SK-N-SH (cell line): Measurements from ENCODE around the gene BAG3. TPM values are rescaled to one million over a fixed set of nuclear protein-coding genes. Genes with fewer than 3 reads are reported as not detected.

ENCODE experiments used
- CTCF ChIA-PET: fragments of 300-600, 350-600 bp; formaldehyde crosslinking; extraction: SDS; loops from one replicate; lab custom pipeline; 2021; lab: Yijun Ruan, JAX
- POLR2A ChIA-PET: fragments of 350-600 bp; sonication (Branson Sonifier 250); formaldehyde crosslinking; extraction: SDS; loops from one replicate; lab custom pipeline; 2020; ENCODE audit warnings: antibody characterized with exemption, inconsistent platforms; lab: Yijun Ruan, JAX
- DNase-seq: peaks from one replicate; pipeline ENCODE4 v3.0.0; 2012
- H2AFZ ChIP-seq: fragments of 200-600 bp; sonication (generic); 2 replicates; pipeline ENCODE4 v1.8.1; 2016; ENCODE audit warnings: antibody characterized with exemption, mild to moderate bottlenecking, low read depth
- H3F3A ChIP-seq: fragments of 200-600 bp; sonication (generic); replicated peaks from 2 replicates; pipeline ENCODE3; 2016; ENCODE audit warnings: antibody characterized with exemption, mild to moderate bottlenecking; ENCODE audit not compliant: insufficient read depth
- H3K27ac ChIP-seq, 2 experiments: fragments of 200-500 bp in 1 of 2; fragments of 200-600 bp in 1 of 2; sonication (Bioruptor generic) in 1 of 2; sonication (generic), shearing (Covaris generic) in 1 of 2; 2 replicates each; pipeline versions ENCODE4 v1.5.1 to v1.6.1; 2014 to 2016; ENCODE audit warnings: low read depth in 2 of 2, inconsistent platforms in 1 of 2, low read length in 1 of 2, mild to moderate bottlenecking in 1 of 2, mixed read lengths in 1 of 2
- H3K27me3 ChIP-seq: fragments of 200-600 bp; sonication (generic), shearing (Covaris generic); 2 replicates; pipeline ENCODE4 v1.6.1; 2016; ENCODE audit warnings: mixed run types; ENCODE audit not compliant: insufficient read depth
- H3K36me3 ChIP-seq, 2 experiments: fragments of 200-500 bp in 1 of 2; fragments of 200-600 bp in 1 of 2; sonication (Bioruptor generic) in 1 of 2; sonication (generic) in 1 of 2; replicated peaks in 1 of 2; 2 replicates each; pipeline versions ENCODE3 to v1.5.1; 2014 to 2016; ENCODE audit warnings: low read length in 1 of 2, mild to moderate bottlenecking in 1 of 2; ENCODE audit not compliant: insufficient read depth in 2 of 2, control insufficient read depth in 1 of 2
- H3K4me1 ChIP-seq, 2 experiments: fragments of 200-500 bp in 1 of 2; fragments of 200-600 bp in 1 of 2; sonication (Bioruptor generic) in 1 of 2; sonication (generic), shearing (Covaris generic) in 1 of 2; 2 replicates each; pipeline versions ENCODE4 v1.5.1 to v1.6.1; 2014 to 2016; ENCODE audit warnings: low read depth in 1 of 2, low read length in 1 of 2, mixed run types in 1 of 2; ENCODE audit not compliant: insufficient read depth in 2 of 2, control insufficient read depth in 1 of 2
- H3K4me2 ChIP-seq: fragments of 200-600 bp; sonication (generic), shearing (Covaris generic); 2 replicates; pipeline ENCODE4 v1.6.1; 2017; ENCODE audit warnings: mixed run types
- H3K4me3 ChIP-seq, 2 experiments: fragments of 200-500 bp in 1 of 2; fragments of 200-600 bp in 1 of 2; sonication (Bioruptor generic) in 1 of 2; sonication (generic), shearing (Covaris generic) in 1 of 2; 2 replicates each; pipeline versions ENCODE4 v1.5.1 to v1.8.1; 2014 to 2016; ENCODE audit warnings: low read depth in 2 of 2, inconsistent platforms in 1 of 2, low read length in 1 of 2, mild to moderate bottlenecking in 1 of 2, mixed read lengths in 1 of 2, moderate library complexity in 1 of 2
- H3K79me2 ChIP-seq: fragments of 200-600 bp; sonication (generic); 2 replicates; pipeline ENCODE4 v1.8.1; 2017; ENCODE audit warnings: mild to moderate bottlenecking; ENCODE audit not compliant: insufficient read depth
- H3K9ac ChIP-seq: fragments of 200-600 bp; sonication (generic); 2 replicates; pipeline ENCODE4 v1.6.1; 2017; ENCODE audit warnings: mixed run types
- H3K9me2 ChIP-seq: fragments of 200-600 bp; sonication (generic); 2 replicates; pipeline ENCODE4 v1.6.1; 2017; ENCODE audit warnings: mixed run types
- H3K9me3 ChIP-seq: fragments of 200-600 bp; sonication (generic); 2 replicates; pipeline ENCODE4 v1.6.1; 2017; ENCODE audit warnings: mixed run types, mild to moderate bottlenecking, moderate library complexity
- H4K20me1 ChIP-seq: fragments of 200-600 bp; sonication (generic); 2 replicates; pipeline ENCODE4 v1.6.1; 2017; ENCODE audit warnings: mild to moderate bottlenecking, mixed run types; ENCODE audit not compliant: insufficient read depth
- CHD2 ChIP-seq: fragments of 150-350 bp; IDR thresholded peaks from 2 replicates; pipeline ENCODE4 v1.6.1; 2018; ENCODE audit warnings: low read length; ENCODE audit not compliant: partially characterized antibody
- ELF1 ChIP-seq: IDR thresholded peaks from 2 replicates; pipeline ENCODE4 v1.4.0; 2012
- EZH2phosphoT487 ChIP-seq: fragments of 200-600 bp; sonication (generic); IDR thresholded peaks from 2 replicates; pipeline ENCODE4 v1.6.1; 2017; ENCODE audit warnings: low read depth, mixed run types, mild to moderate bottlenecking, antibody characterized with exemption, moderate library complexity, borderline replicate concordance
- GATA2 ChIP-seq: sonication (generic); formaldehyde crosslinking; IDR thresholded peaks from 2 replicates; pipeline ENCODE4 v1.5.0; 2020; ENCODE audit warnings: mild to moderate bottlenecking, missing genetic modification reagents
- IRF3 ChIP-seq: fragments of 150-350 bp; IDR thresholded peaks from 2 replicates; pipeline ENCODE4 v1.6.1; 2016; ENCODE audit warnings: mild to moderate bottlenecking, low read depth, low read length
- MAX ChIP-seq: IDR thresholded peaks from 2 replicates; pipeline ENCODE4 v1.4.0; 2012; ENCODE audit warnings: low read depth
- NFIC ChIP-seq: IDR thresholded peaks from 2 replicates; pipeline ENCODE4 v1.4.0; 2012; ENCODE audit warnings: borderline replicate concordance
- NRF1 ChIP-seq: IDR thresholded peaks from 2 replicates; pipeline ENCODE4 v1.6.1; 2012; ENCODE audit warnings: low read depth, mild to moderate bottlenecking, low read length
- RCOR1 ChIP-seq: fragments of 150-350 bp; IDR thresholded peaks from 2 replicates; pipeline ENCODE4 v1.6.1; 2017; ENCODE audit warnings: antibody characterized with exemption, low read length
- REST ChIP-seq: IDR thresholded peaks from 2 replicates; pipeline ENCODE4 v1.6.1; 2012; ENCODE audit warnings: mild to moderate bottlenecking, low read depth, low read length, moderate library complexity
- RFX5 ChIP-seq: IDR thresholded peaks from 2 replicates; pipeline ENCODE4 v1.6.1; 2012; ENCODE audit warnings: mild to moderate bottlenecking, improper control_type of control experiment, low read length
- USF2 ChIP-seq: fragments of 150-350 bp; IDR thresholded peaks from 2 replicates; pipeline ENCODE4 v1.6.1; 2017; ENCODE audit warnings: antibody characterized with exemption, low read length, low read depth, borderline replicate concordance
- YY1 ChIP-seq: IDR thresholded peaks from 2 replicates; pipeline ENCODE4 v1.4.0; 2012; ENCODE audit warnings: low read depth, mild to moderate bottlenecking
- WGBS: methylation state at CpG from one replicate; pipeline ENCODE4 v1.1.6; 2017; ENCODE audit warnings: low lambda C conversion rate; 5-methylcytosine and 5-hydroxymethylcytosine counted together
- polyA plus RNA-seq, 3 experiments: library from polyadenylated mRNA; depleted of rRNA; stranded (reverse); fragments of >200 nt; gene quantifications; 2 replicates each; pipeline ENCODE4 v1.2.3, GENCODE V29; 2012

Gene BAG3
- polyA plus RNA-seq, 1 of the 3 experiments (the other 2 are of a cell fraction) = 9.2 TPM

- no peak for TF ChIP-seq MAX
These were observed 52.8 kb downstream of the BAG3 start (continued) for GRCh38 chr10:119703903-119704508.

- POLR2A ChIA-PET = no interaction called here
- Histone ChIP-seq H3K27ac (no peak overlapping the region), H2AFZ (no peak overlapping the region), H3K9me2 (no peaks in the 10 kb centered on the region), H3K4me1 (no peaks in the 10 kb centered on the region), H3F3A (no peaks in the 10 kb centered on the region), H3K4me2 (no peak overlapping the region), H4K20me1 (no peaks in the 10 kb centered on the region), H3K9ac (no peak overlapping the region), H3K36me3 (no peaks in the 10 kb centered on the region), H3K27me3 (no peaks in the 10 kb centered on the region), H3K4me3 (no peak overlapping the region), H3K9me3 (no peaks in the 10 kb centered on the region), H3K79me2 (no peaks in the 10 kb centered on the region; the same call in 1 of the 2 replicates)
- no peak for DNase-seq
- CTCF ChIA-PET = interaction anchor here (6.1 kb wide), 1 partner anchor 19 kb away, joined by 38 read pairs; no protein-coding TSS in a partner anchor
- TF ChIP-seq NFIC = no peak
- no peak for TF ChIP-seq REST
- TF ChIP-seq USF2 = no peak
- WGBS = 83% methylated on average over 3 of the region's 3 CpGs
These were observed 54.3 kb downstream of the BAG3 start for GRCh38 chr10:119705434-119705831.

- ChIA-PET POLR2A (no interaction called here), CTCF (interaction anchor here (0.9 to 6.1 kb wide), 4 partner anchors 9 to 153 kb away, joined by 3 to 38 read pairs (median 5); no protein-coding TSS in a partner anchor)
- WGBS = 59% methylated on average over 7 of the region's 7 CpGs
- no peak overlapping the region for H2AFZ ChIP-seq
- DNase-seq = no peak
- H3F3A ChIP-seq = no peaks in the 10 kb centered on the region
- no peaks in the 10 kb centered on the region for H3K9me2 ChIP-seq
- no peak overlapping the region for H3K9ac ChIP-seq
- no peaks in the 10 kb centered on the region for H4K20me1 ChIP-seq
- no peak overlapping the region for H3K4me3 ChIP-seq
- H3K36me3 ChIP-seq = no peaks in the 10 kb centered on the region
- H3K79me2 ChIP-seq = no peaks in the 10 kb centered on the region
- no peak overlapping the region for H3K27ac ChIP-seq
- no peak overlapping the region for H3K4me2 ChIP-seq
- H3K9me3 ChIP-seq = no peaks in the 10 kb centered on the region
- H3K27me3 ChIP-seq = no peaks in the 10 kb centered on the region
- H3K4me1 ChIP-seq = no peaks in the 10 kb centered on the region
- TF ChIP-seq REST (no peak), YY1 (no peak), CHD2 (no peak), GATA2 (CRISPR knock-in tag) (no peak), NRF1 (no peak), RCOR1 (no peak), EZH2phosphoT487 (no peak), IRF3 (no peak), ELF1 (no peak), RFX5 (no peak)
These were observed 55.5 kb downstream of the BAG3 start for GRCh38 chr10:119706521-119707278.
